Measurements from ENCODE around the gene MSH3. TPM values are rescaled to one million over a fixed set of nuclear protein-coding genes. Genes with fewer than 3 reads are reported as not detected.
"Not testable (repeated sequence)": the region's sequence is repeated elsewhere in the genome, so short reads cannot be mapped to it uniquely, and the experiment has no call there.

Gene MSH3
- total RNA-seq, 4 donors from 2014 or later = 14.5 to 27.2 (median 21.5) TPM

DNA sequence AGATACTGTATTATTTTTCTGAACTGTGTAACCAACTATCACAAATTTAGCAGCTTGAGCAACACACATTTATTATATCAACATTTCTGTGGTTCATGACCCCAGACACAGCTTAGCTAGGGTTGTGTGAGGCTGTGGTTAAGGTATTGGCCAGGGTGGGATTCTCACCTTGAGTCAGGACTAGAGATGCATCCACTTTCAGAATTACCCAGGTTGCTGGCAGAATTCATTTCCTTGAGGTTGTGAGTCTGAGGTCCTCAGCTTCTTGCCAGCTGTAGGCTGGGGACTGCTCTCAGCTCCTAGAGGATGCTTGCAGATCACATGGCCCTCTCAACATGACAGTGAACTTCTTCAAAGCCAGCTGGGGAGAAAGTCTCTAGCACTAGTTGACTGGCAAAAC lies 183.2 kb downstream of the MSH3 start:
- Histone ChIP-seq H3K9me3 (no peaks in the 10 kb centered on the region), H3K27me3 (no peaks in the 10 kb centered on the region), H3K36me3 (no peaks in the 10 kb centered on the region), H3K4me3 (no peak overlapping the region), H3K4me1 (no peaks in the 10 kb centered on the region), H3K27ac (no peak overlapping the region)
- TF ChIP-seq CTCF (IDR thresholded peaks at IDR 0.05) (no peak), POLR2A (IDR thresholded peaks at IDR 0.05) (no peak)
- no peak for DNase-seq

DNA sequence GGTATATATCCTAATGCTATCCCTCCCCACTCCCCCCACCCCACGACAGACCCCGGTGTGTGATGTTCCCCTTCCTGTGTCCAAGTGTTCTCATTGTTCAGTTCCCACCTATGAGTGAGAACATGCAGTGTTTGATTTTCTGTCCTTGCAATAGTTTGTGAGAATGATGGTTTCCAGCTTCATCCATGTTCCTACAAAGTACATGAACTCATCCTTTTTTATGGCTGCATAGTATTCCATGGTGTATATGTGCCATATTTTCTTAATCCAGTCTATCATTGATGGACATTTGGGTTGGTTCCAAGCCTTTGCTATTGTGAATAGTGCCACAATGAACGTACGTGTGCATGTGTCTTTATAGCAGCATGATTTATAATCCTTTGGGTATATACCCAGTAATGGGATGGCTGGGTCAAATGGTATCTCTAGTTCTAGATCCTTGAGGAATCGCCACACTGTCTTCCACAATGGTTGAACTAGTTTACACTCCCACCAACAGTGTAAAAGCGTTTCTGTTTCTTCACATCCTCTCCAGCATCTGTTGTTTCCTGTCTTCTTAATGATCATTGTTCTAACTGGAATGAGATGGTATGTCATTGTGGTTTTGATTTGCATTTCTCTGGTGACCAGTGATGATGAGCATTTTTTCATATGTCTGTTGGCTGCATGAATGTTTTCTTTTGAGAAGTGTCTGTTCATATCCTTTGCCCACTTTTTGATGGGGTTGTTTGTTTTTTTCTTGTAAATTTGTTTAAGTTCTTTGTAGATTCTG lies 186.8 kb downstream of the MSH3 start:
- H3K27ac ChIP-seq, H3K9me3 ChIP-seq, H3K27me3 ChIP-seq, DNase-seq, H3K4me3 ChIP-seq, H3K4me1 ChIP-seq, H3K36me3 ChIP-seq: not testable (repeated sequence)

GRCh38 chr5:80846422-80846821 lies 192.0 kb downstream of the MSH3 start:
- not testable (repeated sequence) for H3K4me1 ChIP-seq, DNase-seq, H3K27me3 ChIP-seq, H3K27ac ChIP-seq, H3K4me3 ChIP-seq
- Histone ChIP-seq H3K9me3 (peaks cover 0 to 21% (median 4%) of the 10 kb centered on the region in 4 donors), H3K36me3 (peaks cover 0 to 21% (median 0%) of the 10 kb centered on the region in 3 donors)

- H3K27ac ChIP-seq, H3K4me1 ChIP-seq, H3K27me3 ChIP-seq, H3K4me3 ChIP-seq, DNase-seq: not testable (repeated sequence)
- Histone ChIP-seq H3K9me3 (peaks cover 0 to 21% (median 4%) of the 10 kb centered on the region in 4 donors), H3K36me3 (peaks cover 0 to 21% (median 0%) of the 10 kb centered on the region in 3 donors)
Observed at GRCh38 chr5:80850168-80850567, 195.7 kb downstream of the MSH3 start.

DNA sequence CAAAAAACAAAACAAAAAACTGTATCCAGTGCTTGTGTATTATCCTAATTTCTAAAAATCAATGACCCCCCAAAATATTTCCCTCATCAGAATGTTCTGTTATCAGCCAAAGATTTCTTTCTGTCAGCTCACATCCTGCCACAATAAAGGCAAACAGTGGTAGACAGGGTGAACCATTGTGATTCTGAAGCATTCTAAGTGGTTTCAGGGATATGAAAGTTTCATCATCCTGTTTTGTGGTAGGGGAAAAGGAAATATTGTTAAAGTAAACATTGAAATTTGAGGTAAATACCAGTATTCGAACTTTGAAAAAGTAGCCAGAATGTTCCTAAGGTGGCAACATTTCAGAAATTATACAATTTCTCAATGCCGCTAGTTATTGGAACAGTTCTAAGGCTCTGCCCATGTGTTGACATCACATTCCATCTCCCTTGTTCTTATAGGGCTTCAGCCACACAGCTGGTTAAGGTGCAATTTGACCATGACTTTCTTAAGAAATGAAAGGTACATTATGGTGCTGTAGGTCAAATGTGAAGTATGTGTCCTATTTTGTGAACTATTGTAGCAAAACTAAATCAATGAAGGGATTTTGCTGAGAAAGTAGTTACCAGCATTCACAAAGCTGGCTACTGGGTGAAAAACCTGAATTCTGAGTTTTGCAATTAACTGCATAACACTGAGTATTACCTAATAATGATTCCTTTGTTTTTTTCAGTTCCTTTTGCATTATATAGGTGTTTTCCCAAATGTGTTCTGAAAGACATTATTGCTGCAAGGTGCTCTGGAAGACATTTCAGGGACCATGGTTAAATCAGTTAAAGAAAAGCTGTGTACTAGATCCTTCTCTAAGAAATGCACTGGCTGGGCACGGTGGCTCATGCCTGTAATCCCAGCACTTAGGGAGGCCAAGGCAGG lies 198.1 kb downstream of the MSH3 start:
- no peak overlapping the region for H3K27ac ChIP-seq
- peaks cover 0 to 21% (median 4%) of the 10 kb centered on the region in 4 donors for H3K9me3 ChIP-seq
- H3K4me3 ChIP-seq = no peak overlapping the region
- H3K36me3 ChIP-seq = peaks cover 0 to 40% (median 0%) of the 10 kb centered on the region in 3 donors
- no peak for DNase-seq
- TF ChIP-seq CTCF (IDR thresholded peaks at IDR 0.05) (no peak), POLR2A (IDR thresholded peaks at IDR 0.05) (no peak)
- no peaks in the 10 kb centered on the region for H3K4me1 ChIP-seq
- H3K27me3 ChIP-seq = no peaks in the 10 kb centered on the region

DNA sequence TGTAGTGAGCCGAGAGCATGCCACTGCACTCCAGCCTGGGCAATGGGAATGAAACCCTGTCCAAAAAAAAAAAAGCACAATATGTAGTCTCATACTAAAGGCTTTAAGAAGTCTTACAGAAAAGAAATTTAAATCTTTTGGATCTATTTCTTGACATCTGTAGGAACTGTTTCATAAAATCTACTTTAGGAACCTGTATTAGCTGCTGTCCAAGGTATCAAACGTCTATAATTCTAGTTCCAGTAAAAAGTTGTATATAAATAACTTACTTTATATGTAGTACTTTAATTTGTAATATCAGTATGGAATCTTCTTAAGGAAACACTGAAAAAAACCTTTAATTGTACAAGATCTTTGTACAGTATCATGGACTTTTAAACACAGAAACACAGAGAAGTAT lies 199.0 kb downstream of the MSH3 start:
- H3K9me3 ChIP-seq = peaks cover 0 to 19% (median 4%) of the 10 kb centered on the region in 4 donors
- no peaks in the 10 kb centered on the region for H3K27me3 ChIP-seq
- no peak for DNase-seq
- no peak overlapping the region for H3K4me3 ChIP-seq
- no peaks in the 10 kb centered on the region for H3K4me1 ChIP-seq
- peaks cover 0 to 38% (median 0%) of the 10 kb centered on the region in 3 donors for H3K36me3 ChIP-seq
- TF ChIP-seq CTCF (IDR thresholded peaks at IDR 0.05) = no peak
- no peak for TF ChIP-seq POLR2A (IDR thresholded peaks at IDR 0.05)
- H3K27ac ChIP-seq = no peak overlapping the region

- H3K36me3 ChIP-seq = peaks cover 0 to 26% (median 0%) of the 10 kb centered on the region in 3 donors
- H3K27me3 ChIP-seq = no peaks in the 10 kb centered on the region
- peaks cover 0 to 8% (median 2%) of the 10 kb centered on the region in 4 donors for H3K9me3 ChIP-seq
- TF ChIP-seq CTCF (IDR thresholded peaks at IDR 0.05) (no peak), POLR2A (IDR thresholded peaks at IDR 0.05) (no peak)
- H3K27ac ChIP-seq = no peak overlapping the region
- H3K4me3 ChIP-seq = no peak overlapping the region
- H3K4me1 ChIP-seq = no peaks in the 10 kb centered on the region
- DNase-seq = no peak
Observed at GRCh38 chr5:80854583-80854982, 200.1 kb downstream of the MSH3 start.
